Measurements from ENCODE around the gene MDFI.
"Not testable (repeated sequence)": the region's sequence is repeated elsewhere in the genome, so short reads cannot be mapped to it uniquely, and the experiment has no call there.

MDFI gene

GRCh38 chr6:41602864-41603608 is 35.2 kb upstream of the MDFI start:
- DNase-seq = peak; percentile 68

- DNase-seq = no peak
These were observed 34.3 kb upstream of the MDFI start for GRCh38 chr6:41604006-41604405.

GRCh38 chr6:41605649-41606048 is 32.6 kb upstream of the MDFI start:
- DNase-seq = no peak

- no peak for DNase-seq
These were observed 31.2 kb upstream of the MDFI start for GRCh38 chr6:41607036-41607435.

GRCh38 chr6:41607736-41608135 is 30.5 kb upstream of the MDFI start:
- DNase-seq = no peak

- DNase-seq = no peak
These were observed 29.7 kb upstream of the MDFI start for GRCh38 chr6:41608443-41609151.

- no peak for DNase-seq
These were observed 23.6 kb upstream of the MDFI start for GRCh38 chr6:41614715-41615114.

GRCh38 chr6:41615311-41615710 is 23.0 kb upstream of the MDFI start:
- DNase-seq = no peak

- no peak for DNase-seq
These were observed 19.7 kb upstream of the MDFI start for GRCh38 chr6:41618598-41618997.

GRCh38 chr6:41619193-41619592 is 19.1 kb upstream of the MDFI start:
- DNase-seq = not testable (repeated sequence)

GRCh38 chr6:41621367-41621766 is 16.9 kb upstream of the MDFI start:
- DNase-seq = no peak

GRCh38 chr6:41621802-41622201 is 16.5 kb upstream of the MDFI start:
- DNase-seq = no peak

GRCh38 chr6:41622206-41622988 is 15.9 kb upstream of the MDFI start:
- DNase-seq = no peak

GRCh38 chr6:41623330-41623729 is 14.9 kb upstream of the MDFI start:
- DNase-seq = no peak

GRCh38 chr6:41624621-41625380 is 13.5 kb upstream of the MDFI start:
- no peak for DNase-seq

GRCh38 chr6:41625442-41625841 is 12.8 kb upstream of the MDFI start:
- DNase-seq = no peak

- DNase-seq = no peak
These were observed 12.2 kb upstream of the MDFI start for GRCh38 chr6:41626022-41626421.

GRCh38 chr6:41626917-41627316 is 11.4 kb upstream of the MDFI start:
- DNase-seq = no peak

GRCh38 chr6:41629128-41629527 is 9.1 kb upstream of the MDFI start:
- no peak for DNase-seq

GRCh38 chr6:41630069-41630468 is 8.2 kb upstream of the MDFI start:
- DNase-seq = no peak

- DNase-seq = no peak
These were observed 7.3 kb upstream of the MDFI start for GRCh38 chr6:41630946-41631345.

- DNase-seq = no peak
These were observed 5.1 kb upstream of the MDFI start for GRCh38 chr6:41633056-41633634.

GRCh38 chr6:41634657-41635056 is 3.6 kb upstream of the MDFI start:
- DNase-seq = no peak
